ENCODE results near the gene OSTC. TPM values are rescaled to one million over a fixed set of nuclear protein-coding genes. Genes with fewer than 3 reads are reported as not detected.

The OSTC gene
- polyA plus RNA-seq, 1 donor (not counting 4 experiments of a cell fraction or from before 2014, with no cell fraction given), result 147 TPM

DNA sequence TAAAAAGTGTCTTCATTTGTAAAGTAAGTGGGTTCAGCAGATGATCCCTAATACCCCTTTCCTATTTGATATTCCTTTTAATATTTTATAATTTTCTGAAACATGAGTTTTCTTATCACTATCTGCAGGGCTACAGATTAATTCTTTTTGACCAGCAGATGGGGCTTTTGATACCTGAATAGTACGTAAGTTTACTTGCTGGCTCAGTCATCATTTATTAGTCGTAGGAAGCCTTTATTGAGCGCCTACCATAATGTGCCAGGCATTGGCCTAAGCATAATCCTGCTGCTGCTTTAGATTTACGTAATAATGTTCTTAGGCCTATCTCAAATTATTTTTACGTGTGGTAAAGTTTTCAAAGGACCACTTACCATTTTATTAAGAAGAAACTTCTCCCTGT, 33.1 kb downstream of the OSTC start:
- Histone ChIP-seq H2AFZ (ENCODE audit: control insufficient read depth, low read length) (no peak overlapping the region), H4K20me1 (ENCODE audit: control insufficient read depth, extremely low read depth, insufficient read depth, low read length) (no peaks in the 10 kb centered on the region), H3K9me3 (ENCODE audit: control insufficient read depth, low read depth, low read length) (no peaks in the 10 kb centered on the region), H3K4me3 (ENCODE audit: control insufficient read depth in 2 of 3, extremely low read depth in 1 of 3, insufficient read depth in 2 of 3, low read depth in 1 of 3, low read length in 3 of 3) (no peak overlapping the region), H3K27ac (ENCODE audit: control insufficient read depth, insufficient read depth, low read length) (no peak overlapping the region), H3K4me2 (ENCODE audit: control insufficient read depth, extremely low read depth, insufficient read depth, low read depth, low read length) (no peak overlapping the region), H3K79me2 (ENCODE audit: control insufficient read depth, insufficient read depth, low read length) (no peaks in the 10 kb centered on the region), H3K36me3 (ENCODE audit: control insufficient read depth in 2 of 2, extremely low read depth in 1 of 2, insufficient read depth in 2 of 2, low read length in 2 of 2) (no peaks in the 10 kb centered on the region), H3K9me1 (ENCODE audit: control insufficient read depth, extremely low read depth, insufficient read depth, low read length) (no peaks in the 10 kb centered on the region), H3K4me1 (ENCODE audit: control insufficient read depth, extremely low read depth, insufficient read depth, low read length) (no peaks in the 10 kb centered on the region), H3K9ac (ENCODE audit: control insufficient read depth, extremely low read depth, insufficient read depth, low read length) (no peak overlapping the region), H3K27me3 (ENCODE audit: control insufficient read depth, extremely low read depth, insufficient read depth, low read length) (no peaks in the 10 kb centered on the region)
- TF ChIP-seq EZH2 (IDR thresholded peaks at IDR 0.05; ENCODE audit: low read length) (no peak), CTCF (optimal IDR thresholded peaks at IDR 0.05 in 1 of 3, IDR thresholded peaks at IDR 0.05 in 1 of 3, conservative IDR thresholded peaks at IDR 0.05 in 1 of 3; ENCODE audit: extremely low read depth in 1 of 3, insufficient read depth in 2 of 3, low read length in 3 of 3) (peak in 1 of 3 experiments; percentile 20)
- dilution Hi-C loops (cut with MboI; ENCODE audit: extremely low pct_ligation_motif_present, low sequenced_read_pairs), result no loop called here
- FAIRE-seq (no peak), DNase-seq (ENCODE audit: low read depth, low spot score) (no peak)

GRCh38 chr4:108685036-108685686, 34.8 kb downstream of the OSTC start:
- Histone ChIP-seq H4K20me1 (ENCODE audit: control insufficient read depth, extremely low read depth, insufficient read depth, low read length) (no peaks in the 10 kb centered on the region), H3K27me3 (ENCODE audit: control insufficient read depth, extremely low read depth, insufficient read depth, low read length) (no peaks in the 10 kb centered on the region), H3K36me3 (ENCODE audit: control insufficient read depth in 2 of 2, extremely low read depth in 1 of 2, insufficient read depth in 2 of 2, low read length in 2 of 2) (no peaks in the 10 kb centered on the region), H3K9me1 (ENCODE audit: control insufficient read depth, extremely low read depth, insufficient read depth, low read length) (no peaks in the 10 kb centered on the region), H3K4me2 (ENCODE audit: control insufficient read depth, extremely low read depth, insufficient read depth, low read depth, low read length) (no peak overlapping the region), H3K79me2 (ENCODE audit: control insufficient read depth, insufficient read depth, low read length) (no peaks in the 10 kb centered on the region), H3K27ac (ENCODE audit: control insufficient read depth, insufficient read depth, low read length) (no peak overlapping the region), H2AFZ (ENCODE audit: control insufficient read depth, low read length) (no peak overlapping the region), H3K9ac (ENCODE audit: control insufficient read depth, extremely low read depth, insufficient read depth, low read length) (no peak overlapping the region), H3K9me3 (ENCODE audit: control insufficient read depth, low read depth, low read length) (no peaks in the 10 kb centered on the region), H3K4me3 (ENCODE audit: control insufficient read depth in 2 of 3, extremely low read depth in 1 of 3, insufficient read depth in 2 of 3, low read depth in 1 of 3, low read length in 3 of 3) (no peak overlapping the region), H3K4me1 (ENCODE audit: control insufficient read depth, extremely low read depth, insufficient read depth, low read length) (no peaks in the 10 kb centered on the region)
- TF ChIP-seq CTCF (optimal IDR thresholded peaks at IDR 0.05 in 1 of 3, IDR thresholded peaks at IDR 0.05 in 1 of 3, conservative IDR thresholded peaks at IDR 0.05 in 1 of 3; ENCODE audit: extremely low read depth in 1 of 3, insufficient read depth in 2 of 3, low read length in 3 of 3), result no peak
- TF ChIP-seq EZH2 (IDR thresholded peaks at IDR 0.05; ENCODE audit: low read length), result no peak
- no peak for DNase-seq (ENCODE audit: low read depth, low spot score)
- dilution Hi-C loops (cut with MboI; ENCODE audit: extremely low pct_ligation_motif_present, low sequenced_read_pairs), result no loop called here
- FAIRE-seq, result no peak
